Heart right ventricle (tissue), 16 donors: ENCODE measurements around the gene KCNMA1. TPM values are rescaled to one million over a fixed set of nuclear protein-coding genes. Genes with fewer than 3 reads are reported as not detected.

Source experiments
- ATAC-seq, 8 donors: fragments of 200-7000 bp; cut with Tn5 transposase; one replicate each; pipeline ENCODE4 v1.9.1; 2020; ENCODE audit warnings: mild to moderate bottlenecking in 8 of 8, moderate library complexity in 8 of 8, moderate number of reproducible peaks in 1 of 8
- DNase-seq, 2 donors: peaks; one replicate each; pipeline ENCODE4 v3.0.0-alpha.2; 2020
- H3K27ac ChIP-seq, 10 donors: fragments of 200-600 bp; sonication (generic) in 2 of 10; one replicate each; pipeline versions ENCODE4 v1.5.0 to v1.8.0; 2020 to 2022; ENCODE audit warnings: mild to moderate bottlenecking in 3 of 10
- H3K27me3 ChIP-seq, 7 donors: fragments of 200-600 bp; one replicate each; pipeline ENCODE4 v1.8.0; 2021 to 2022; ENCODE audit warnings: mild to moderate bottlenecking in 2 of 7
- H3K36me3 ChIP-seq, 9 donors: fragments of 200-600 bp; sonication (generic) in 1 of 9; one replicate each; pipeline versions ENCODE4 v1.5.0 to v1.8.0; 2020 to 2022; ENCODE audit warnings: mild to moderate bottlenecking in 2 of 9
- H3K4me1 ChIP-seq, 9 donors: fragments of 200-600 bp; sonication (generic) in 1 of 9; one replicate each; pipeline versions ENCODE4 v1.5.0 to v1.8.0; 2020 to 2022; ENCODE audit warnings: mild to moderate bottlenecking in 4 of 9
- H3K4me3 ChIP-seq, 10 donors: fragments of 200-600 bp; sonication (generic) in 2 of 10; one replicate each; pipeline versions ENCODE4 v1.5.0 to v1.8.0; 2020 to 2022; ENCODE audit warnings: mild to moderate bottlenecking in 7 of 10, moderate library complexity in 2 of 10
- H3K9me3 ChIP-seq, 11 donors: fragments of 200-600 bp in 10 of 11; sonication (generic) in 2 of 11; one replicate each; pipeline versions ENCODE4 v1.5.0 to v1.8.0; 2013 to 2022; ENCODE audit warnings: mild to moderate bottlenecking in 2 of 11, control low read depth in 1 of 11, moderate library complexity in 1 of 11
- CTCF ChIP-seq, 9 donors: fragments of 200-600 bp; sonication (generic) in 2 of 9; IDR thresholded peaks; one replicate each; pipeline versions ENCODE4 v1.5.0 to v1.8.0; 2021 to 2022; ENCODE audit warnings: antibody characterized with exemption in 9 of 9, mild to moderate bottlenecking in 5 of 9, moderate library complexity in 1 of 9
- WGBS, 2 donors: extraction: QIAGEN DNeasy Blood & Tissue Kit; methylation state at CpG; one replicate each; pipeline ENCODE4 v1.1.7; 2013; ENCODE audit warnings: inconsistent platforms in 1 of 2; 5-methylcytosine and 5-hydroxymethylcytosine counted together
- intact Hi-C, 10 donors: fragments of 100-400 bp; cut with DNase I; formaldehyde crosslinking; loops; one replicate each; pipeline versions ENCODE4 v1.11.1 to v1.14.2; 2022
- polyA plus RNA-seq, 2 donors: library from polyadenylated mRNA; stranded (reverse); fragments of 200-250 nt; gene quantifications; one replicate each; pipeline ENCODE4 v1.2.3, GENCODE V29; 2013
- total RNA-seq, 10 donors: library from RNA; stranded (reverse); fragmentation: NEBNext Ultra II Directional in 3 of 10; extraction: Animal tissue kit (Norgen Biotek cat#: 25700) in 3 of 10; gene quantifications; one replicate each; pipeline versions ENCODE4 v1.2.1 to v1.2.4, GENCODE V29; 2021 to 2023
- donor health status: Arrhythmogenic right ventricular cardiomyopathy.
- donor health status: ischemic (EF 13 %, LVEDD 7.1; RV severe dilation, severe dysfunction).
- donor health status: healthy with polysubstance abuse.
- donor health status: DM: no; HTN: yes; CAD: no.
- donor health status: DM: no; HTN: no; CAD: no.
- donor health status: ischemic (EF 25% LVEDD 6.9; RV normal size, moderate dysfunction).
- donor health status: ischemic (EF 25% LVEDD 5.7; RV mildly dilated, moderate dysfunction).
- donor health status: healthy.
- donor health status: DM: yes; HTN: yes; CAD: no.
- donor health status: Ischemic cardiomyopathy.
- donor health status: ischemic (EF 35%, LVEDD 5.7; RV mildly dilated, moderate dysfunction).
- donor health status: nonischemic (EF 11% LVEDD 7.7; RV severe dilation, severe dysfunction).
- donor health status: DM: yes; HTN: yes; CAD: no.
- donor health status: PGD.
- donor health status: ischemic (EF 29% LVEDD 5.4; RV normal size, mild dysfunction).
- donor health status: nonischemic (EF 23%, LVEDD 6.1; RV moderate dilation, normal function).

KCNMA1 gene
- total and polyA plus RNA-seq, 12 donors = 0.59 to 5.3 (median 1.6) TPM

DNA sequence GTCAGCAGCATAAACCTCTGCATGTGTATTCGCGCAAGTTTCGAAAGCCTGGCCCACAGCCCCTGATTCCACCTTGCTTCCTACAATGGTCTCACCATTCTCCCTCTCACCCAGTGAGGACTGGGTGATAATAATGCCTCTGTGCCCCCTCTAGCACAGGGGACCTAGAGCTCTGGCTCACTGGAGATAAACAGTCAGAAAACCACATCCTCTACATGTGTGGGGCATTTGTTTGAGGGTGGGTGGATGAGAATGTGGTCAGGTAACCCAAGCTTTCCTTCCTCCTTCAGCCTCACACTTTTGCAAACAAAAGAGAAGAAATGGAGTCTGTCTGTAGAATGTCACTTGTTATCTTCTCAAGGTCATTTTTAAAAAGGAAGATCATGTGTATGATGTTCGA lies 373.5 kb downstream of the KCNMA1 start:
- intact Hi-C loops = no loop called here
- DNase-seq = no peak
- H3K27ac ChIP-seq = no peak overlapping the region
- H3K9me3 ChIP-seq = no peaks in the 10 kb centered on the region
- peaks cover 0 to 13% (median 0%) of the 10 kb centered on the region in 9 donors for H3K4me1 ChIP-seq
- peaks cover 0 to 6% (median 0%) of the 10 kb centered on the region in 7 donors for H3K27me3 ChIP-seq
- H3K36me3 ChIP-seq = no peaks in the 10 kb centered on the region
- 80 to 90% methylated on average over 4 of the region's 4 CpGs for WGBS, 2 donors
- ATAC-seq = no peak
- no peak overlapping the region for H3K4me3 ChIP-seq
- no peak for TF ChIP-seq CTCF (IDR thresholded peaks at IDR 0.05)

DNA sequence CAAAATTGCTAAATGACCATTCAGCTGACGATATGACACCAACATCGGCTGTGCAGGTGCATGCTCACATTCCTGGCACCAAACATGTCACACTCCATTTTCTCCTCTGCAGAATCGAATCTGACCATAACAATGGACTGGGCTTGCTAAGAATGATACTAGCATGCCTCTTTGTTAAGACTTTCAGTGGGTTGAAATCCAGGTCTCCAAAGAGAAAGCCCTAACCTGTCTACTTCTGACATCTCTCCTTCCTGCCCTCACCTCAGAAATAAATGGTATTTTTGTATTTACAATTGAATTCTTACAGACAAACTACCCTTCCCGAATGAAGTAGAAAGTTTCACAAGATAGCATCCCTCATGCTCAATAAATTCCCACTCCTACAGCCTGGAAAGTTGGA lies 373.9 kb downstream of the KCNMA1 start:
- no peaks in the 10 kb centered on the region for H3K9me3 ChIP-seq
- intact Hi-C loops = no loop called here
- WGBS, 2 donors = 82 to 91% methylated on average over 4 of the region's 4 CpGs

GRCh38 chr10:77261146-77261545 lies 376.5 kb downstream of the KCNMA1 start:
- whole genome bisulfite sequencing, 2 donors = 78 to 91% methylated on average over 3 of the region's 3 CpGs
- H3K4me1 ChIP-seq = no peaks in the 10 kb centered on the region
- DNase-seq (no peak), ATAC-seq (no peak)
- no peak for TF ChIP-seq CTCF (IDR thresholded peaks at IDR 0.05)
- H3K27me3 ChIP-seq = peaks cover 0 to 6% (median 0%) of the 10 kb centered on the region in 7 donors
- H3K4me3 ChIP-seq = no peak overlapping the region
- no peaks in the 10 kb centered on the region for H3K9me3 ChIP-seq
- intact Hi-C loops = no loop called here
- no peaks in the 10 kb centered on the region for H3K36me3 ChIP-seq
- H3K27ac ChIP-seq = no peak overlapping the region

More for the DNA sequence above, 373.9 kb downstream of the KCNMA1 start:
- ATAC-seq = no peak
- Histone ChIP-seq H3K36me3 (no peaks in the 10 kb centered on the region), H3K4me1 (peaks cover 0 to 13% (median 0%) of the 10 kb centered on the region in 9 donors), H3K27me3 (peaks cover 0 to 6% (median 0%) of the 10 kb centered on the region in 7 donors), H3K27ac (no peak overlapping the region), H3K4me3 (no peak overlapping the region)
- no peak for TF ChIP-seq CTCF (IDR thresholded peaks at IDR 0.05)
- DNase-seq = no peak

DNA sequence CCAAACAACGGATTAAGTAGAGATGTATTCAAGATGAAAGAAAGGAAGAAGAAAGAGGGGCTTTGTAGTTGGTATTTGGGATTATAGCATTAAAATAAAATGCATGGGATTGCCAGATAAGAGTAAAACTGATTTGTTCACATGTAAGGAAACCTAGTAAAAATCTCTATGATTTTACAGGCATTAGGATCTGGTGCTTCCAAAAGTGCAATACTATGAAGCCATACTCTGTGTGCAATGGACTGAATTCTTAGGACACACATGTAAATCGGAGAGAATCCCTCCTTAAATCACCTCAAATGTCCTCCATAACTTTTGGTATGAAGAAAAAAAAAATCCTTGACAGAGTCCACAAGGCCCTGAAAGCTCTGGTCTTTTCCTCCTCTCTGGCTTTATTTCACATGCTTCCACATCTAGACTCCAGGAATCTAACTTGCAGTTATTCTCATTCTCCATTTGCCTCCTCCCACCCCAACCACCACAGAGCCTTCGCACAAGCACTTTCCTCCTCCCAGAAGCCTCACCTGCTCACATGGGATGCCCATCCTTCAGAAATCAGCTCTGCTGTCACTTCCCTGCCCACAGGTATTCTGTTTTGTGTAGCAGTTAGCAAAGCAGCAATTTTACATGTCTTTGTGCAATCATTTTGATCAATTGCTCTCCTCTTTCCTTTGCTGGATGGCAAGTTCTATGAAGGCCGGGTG lies 378.3 kb downstream of the KCNMA1 start:
- H3K27me3 ChIP-seq = peaks cover 0 to 1% (median 0%) of the 10 kb centered on the region in 7 donors
- H3K4me3 ChIP-seq = no peak overlapping the region
- no peak for DNase-seq
- H3K27ac ChIP-seq = no peak overlapping the region
- H3K4me1 ChIP-seq = no peaks in the 10 kb centered on the region
- 80 to 84% methylated on average over 4 of the region's 4 CpGs for WGBS, 2 donors
- TF ChIP-seq CTCF (IDR thresholded peaks at IDR 0.05) = no peak
- no peaks in the 10 kb centered on the region for H3K9me3 ChIP-seq
- intact Hi-C loops = no loop called here
- H3K36me3 ChIP-seq = no peaks in the 10 kb centered on the region
- no peak for ATAC-seq
